ENCODE measurements around the gene TRIM56. TPM values are rescaled to one million over a fixed set of nuclear protein-coding genes. Genes with fewer than 3 reads are reported as not detected.
A peak's percentile ranks its signal among the peaks of the same experiment; 100 is the strongest.

TRIM56 gene
- total and polyA plus RNA-seq, 9 of the 15 experiments (the other 6 are each of a cell fraction or from before 2014, with no cell fraction given), result 2.0 to 29.7 (median 11.6) TPM

DNA sequence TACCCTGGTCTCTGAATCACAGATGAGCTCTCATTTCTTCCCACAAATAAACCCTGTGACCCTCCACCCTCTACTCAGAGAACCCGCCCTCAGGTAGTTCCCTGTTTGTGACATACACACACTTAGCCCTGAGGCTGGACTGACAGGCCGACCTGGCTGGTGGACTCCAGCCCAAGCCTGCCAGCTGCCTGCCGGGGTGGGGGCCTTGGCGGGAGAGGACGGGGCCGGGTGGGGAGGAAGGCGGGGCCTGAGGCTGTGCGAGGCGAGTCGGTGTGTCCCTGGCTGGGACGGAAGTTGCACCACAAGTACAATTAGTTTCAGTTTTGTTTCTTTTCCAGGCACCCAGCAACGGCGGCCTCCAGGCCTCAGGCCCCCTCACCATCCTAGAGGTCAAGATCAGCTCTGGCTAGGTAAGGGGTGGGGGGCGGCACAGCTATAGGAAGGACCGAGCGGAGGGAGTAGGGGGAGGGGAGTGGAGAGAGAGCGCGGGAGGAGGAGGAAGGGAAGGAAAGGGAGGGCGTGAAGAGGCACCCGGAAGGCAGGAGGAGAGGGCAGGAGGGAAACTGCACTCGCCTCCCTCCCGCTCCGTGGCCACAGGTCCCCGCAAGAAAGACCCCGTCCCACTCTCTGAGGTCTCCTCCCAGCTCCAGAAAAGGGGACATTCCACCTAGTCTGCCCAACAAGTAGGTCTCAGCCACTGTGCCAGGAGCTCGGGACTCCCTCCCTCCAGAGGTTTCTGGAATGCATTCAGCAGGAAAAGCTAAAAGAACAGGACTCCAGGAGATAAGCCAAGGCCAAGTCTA lies at the start of gene TRIM56 (continued):
- TF ChIP-seq PHF21A (IDR thresholded peaks at IDR 0.05; ENCODE audit: borderline replicate concordance, low read depth) (peak; percentile 11; the same call in 1 of the 2 replicates), HBP1 (CRISPR knock-in tag; IDR thresholded peaks at IDR 0.05) (peak; percentile 51; the same call in 1 of the 2 replicates), SLC30A9 (CRISPR knock-in tag; IDR thresholded peaks at IDR 0.05) (no peak), TFAM (CRISPR knock-in tag; conservative IDR thresholded peaks at IDR 0.05) (no peak), TOE1 (IDR thresholded peaks at IDR 0.05; ENCODE audit: borderline replicate concordance) (peak; percentile 52; the same call in 1 of the 2 replicates), TOE1 (CRISPR knock-in tag; IDR thresholded peaks at IDR 0.05; ENCODE audit: borderline replicate concordance, low read depth) (no peak), EWSR1 (IDR thresholded peaks at IDR 0.05; ENCODE audit: borderline replicate concordance, low read depth, partially characterized antibody) (no peak), MYNN (IDR thresholded peaks at IDR 0.05) (0 out of 2 replicates have a peak, but pooled peaks have one; percentile 13), MYNN (CRISPR knock-in tag; IDR thresholded peaks at IDR 0.05) (no peak), LEF1 (IDR thresholded peaks at IDR 0.05) (peak; percentile 77), ELF2 (CRISPR knock-in tag; IDR thresholded peaks at IDR 0.05) (0 out of 2 replicates have a peak, but pooled peaks have one; percentile 22), KLF16 (IDR thresholded peaks at IDR 0.05) (peak; percentile 97), ZNF175 (CRISPR knock-in tag; IDR thresholded peaks at IDR 0.05; ENCODE audit: low read depth) (peak; percentile 70; the same call in 1 of the 2 replicates), ZNF551 (CRISPR knock-in tag; IDR thresholded peaks at IDR 0.05) (no peak), MCM7 (IDR thresholded peaks at IDR 0.05) (no peak), CBX8 (IDR thresholded peaks at IDR 0.05; ENCODE audit: borderline replicate concordance, extremely low read depth, low read depth, low read length, poor library complexity, severe bottlenecking) (no peak), POLR2AphosphoS5 (IDR thresholded peaks at IDR 0.05; ENCODE audit: control insufficient read depth, insufficient read depth, low read depth, low read length) (peak; percentile 81), POLR2B (IDR thresholded peaks at IDR 0.05; ENCODE audit: low read depth, partially characterized antibody) (peak; percentile 89), AFF1 (IDR thresholded peaks at IDR 0.05; ENCODE audit: low read depth in 1 of 2, partially characterized antibody in 2 of 2) (peak; percentile 14 to 57), GABPB1 (CRISPR knock-in tag; IDR thresholded peaks at IDR 0.05) (peak; percentile 80), NCOR1 (IDR thresholded peaks at IDR 0.05) (no peak; the same call in 1 of the 2 replicates), HNRNPLL (IDR thresholded peaks at IDR 0.05; ENCODE audit: low read depth, low read length, poor library complexity, severe bottlenecking) (no peak), NR1H2 (CRISPR knock-in tag; IDR thresholded peaks at IDR 0.05) (0 out of 2 replicates have a peak, but pooled peaks have one; percentile 30), RB1 (IDR thresholded peaks at IDR 0.05; ENCODE audit: low read depth) (peak; percentile 52; the same call in 1 of the 2 replicates)

All from K562 (cell line).